Peyer's patch (tissue), 4 donors: Measurements from ENCODE around the gene CLDN8. TPM values are rescaled to one million over a fixed set of nuclear protein-coding genes. Genes with fewer than 3 reads are reported as not detected.

Experiments
- DNase-seq, 3 donors: peaks; one replicate each; pipeline ENCODE4 v3.0.0-alpha.2; 2017 to 2019
- H3K27ac ChIP-seq, 4 donors: fragments of 200-600 bp; sonication (generic); one replicate each; pipeline ENCODE4 v1.5.1; 2016 to 2019
- H3K27me3 ChIP-seq, 2 donors: fragments of 200-600 bp; sonication (generic); one replicate each; pipeline ENCODE4 v1.5.1; 2019
- H3K36me3 ChIP-seq, 3 donors: fragments of 200-600 bp; sonication (generic); one replicate each; pipeline ENCODE4 v1.5.1; 2016 to 2019
- H3K4me1 ChIP-seq, 4 donors: fragments of 200-600 bp; sonication (generic); one replicate each; pipeline ENCODE4 v1.5.1; 2016 to 2019
- H3K4me3 ChIP-seq, 4 donors: fragments of 200-600 bp; sonication (generic); 1 replicate in 3 of 4; 2 replicates in 1 of 4; pipeline ENCODE4 v1.5.1; 2016 to 2019; ENCODE audit warnings: mild to moderate bottlenecking in 1 of 4
- H3K9me3 ChIP-seq, 4 donors: fragments of 200-600 bp; sonication (generic); one replicate each; pipeline ENCODE4 v1.5.1; 2016 to 2019; ENCODE audit warnings: mild to moderate bottlenecking in 1 of 4
- CTCF ChIP-seq, 6 experiments: fragments of 450-650 bp in 4 of 6; fragments of 200-600 bp in 2 of 6; sonication (generic) in 1 of 6; IDR thresholded peaks; one replicate each; pipeline ENCODE4 v1.5.1; 2017 to 2019; ENCODE audit warnings: antibody characterized with exemption in 6 of 6, mild to moderate bottlenecking in 3 of 6, moderate library complexity in 1 of 6
- POLR2A ChIP-seq, 2 donors: fragments of 450-650 bp; IDR thresholded peaks; one replicate each; pipeline ENCODE4 v1.5.1; 2017; ENCODE audit warnings: antibody characterized with exemption in 2 of 2, mild to moderate bottlenecking in 2 of 2, moderate library complexity in 2 of 2
- total RNA-seq, 4 donors: library from RNA; depleted of rRNA; stranded (reverse); fragments of >200 nt; gene quantifications; one replicate each; pipeline ENCODE4 v1.1.0, GENCODE V29; 2016

Gene CLDN8
- total RNA-seq, 4 donors from 2014 or later = 1.5 to 2.8 (median 1.6) TPM; not detected in 1

DNA sequence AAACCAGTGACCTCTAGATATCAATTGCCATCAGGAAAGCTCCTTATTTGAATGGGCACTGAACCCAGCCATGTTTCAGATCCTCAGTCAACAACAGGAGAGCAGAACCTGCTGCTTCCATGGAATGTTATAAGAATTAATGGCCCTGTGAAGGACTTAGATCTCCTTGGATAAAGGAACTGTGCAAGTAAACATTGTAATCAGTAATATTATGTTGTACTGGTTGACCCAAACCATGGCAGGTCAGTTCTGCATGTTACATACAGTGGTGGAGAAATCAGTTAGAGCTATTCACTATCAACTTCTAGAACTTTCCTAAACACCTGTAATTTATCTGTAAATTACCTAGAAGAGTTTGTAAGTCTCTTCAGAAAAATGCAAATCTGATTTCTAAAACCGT lies 11.2 kb upstream of the CLDN8 start:
- DNase-seq = no peak
- no peak for TF ChIP-seq CTCF (IDR thresholded peaks at IDR 0.05)
- TF ChIP-seq POLR2A (IDR thresholded peaks at IDR 0.05) = no peak
- H3K27ac ChIP-seq = peak overlapping the region in 2 of 4 donors; percentile 47 to 50

GRCh38 chr21:30223596-30223995 lies 7.7 kb upstream of the CLDN8 start:
- Histone ChIP-seq H3K9me3 (no peaks in the 10 kb centered on the region), H3K27me3 (no peaks in the 10 kb centered on the region), H3K36me3 (no peaks in the 10 kb centered on the region), H3K4me3 (no peak overlapping the region), H3K4me1 (peaks cover 0 to 23% (median 0%) of the 10 kb centered on the region in 4 donors), H3K27ac (no peak overlapping the region)
- DNase-seq = no peak
- TF ChIP-seq POLR2A (IDR thresholded peaks at IDR 0.05) (no peak), CTCF (IDR thresholded peaks at IDR 0.05) (no peak)

More for the DNA sequence above, 11.2 kb upstream of the CLDN8 start:
- no peaks in the 10 kb centered on the region for H3K9me3 ChIP-seq
- no peaks in the 10 kb centered on the region for H3K36me3 ChIP-seq
- peaks cover 0 to 23% (median 0%) of the 10 kb centered on the region in 4 donors for H3K4me1 ChIP-seq
- H3K27me3 ChIP-seq = no peaks in the 10 kb centered on the region
- H3K4me3 ChIP-seq = peak overlapping the region in 1 of 4 donors; percentile 12

GRCh38 chr21:30222724-30223123 lies 6.8 kb upstream of the CLDN8 start:
- DNase-seq = no peak
- no peaks in the 10 kb centered on the region for H3K27me3 ChIP-seq
- peaks cover 0 to 14% (median 0%) of the 10 kb centered on the region in 4 donors for H3K4me1 ChIP-seq
- no peaks in the 10 kb centered on the region for H3K9me3 ChIP-seq
- TF ChIP-seq CTCF (IDR thresholded peaks at IDR 0.05) (no peak), POLR2A (IDR thresholded peaks at IDR 0.05) (no peak)
- no peaks in the 10 kb centered on the region for H3K36me3 ChIP-seq
- no peak overlapping the region for H3K4me3 ChIP-seq
- H3K27ac ChIP-seq = no peak overlapping the region

- no peaks in the 10 kb centered on the region for H3K27me3 ChIP-seq
- H3K27ac ChIP-seq = no peak overlapping the region
- no peaks in the 10 kb centered on the region for H3K4me1 ChIP-seq
- no peak for DNase-seq
- H3K4me3 ChIP-seq = no peak overlapping the region
- no peaks in the 10 kb centered on the region for H3K36me3 ChIP-seq
- TF ChIP-seq CTCF (IDR thresholded peaks at IDR 0.05) = no peak
- no peak for TF ChIP-seq POLR2A (IDR thresholded peaks at IDR 0.05)
- H3K9me3 ChIP-seq = no peaks in the 10 kb centered on the region
Measured at GRCh38 chr21:30211071-30211470, 4.8 kb downstream of the CLDN8 start.

- no peaks in the 10 kb centered on the region for H3K27me3 ChIP-seq
- no peak overlapping the region for H3K27ac ChIP-seq
- TF ChIP-seq POLR2A (IDR thresholded peaks at IDR 0.05) = no peak
- TF ChIP-seq CTCF (IDR thresholded peaks at IDR 0.05) = no peak
- no peaks in the 10 kb centered on the region for H3K9me3 ChIP-seq
- H3K36me3 ChIP-seq = no peaks in the 10 kb centered on the region
- DNase-seq = no peak
- no peak overlapping the region for H3K4me3 ChIP-seq
- no peaks in the 10 kb centered on the region for H3K4me1 ChIP-seq
Measured at GRCh38 chr21:30209601-30210000, 6.3 kb downstream of the CLDN8 start.

DNA sequence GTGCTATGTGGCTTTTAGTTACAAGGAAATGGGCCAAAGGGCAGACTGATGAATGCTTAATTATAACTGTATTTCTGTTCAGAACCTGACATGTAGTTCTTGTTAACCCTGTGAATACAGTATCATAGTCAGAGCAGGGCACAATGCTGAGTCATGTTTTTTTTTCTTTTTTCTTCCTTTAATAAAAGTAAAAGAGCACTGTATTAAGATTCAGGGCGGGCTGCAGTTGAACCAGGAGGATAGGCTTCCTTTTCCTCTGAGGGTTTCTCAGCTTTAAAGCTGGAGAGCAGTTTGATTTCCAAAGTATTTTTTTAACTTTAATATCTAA lies 8.7 kb downstream of the CLDN8 start:
- Histone ChIP-seq H3K36me3 (no peaks in the 10 kb centered on the region), H3K4me3 (no peak overlapping the region), H3K4me1 (no peaks in the 10 kb centered on the region), H3K9me3 (no peaks in the 10 kb centered on the region), H3K27ac (no peak overlapping the region), H3K27me3 (no peaks in the 10 kb centered on the region)
- no peak for DNase-seq
- TF ChIP-seq CTCF (IDR thresholded peaks at IDR 0.05) (no peak), POLR2A (IDR thresholded peaks at IDR 0.05) (no peak)
